Glomerular visceral epithelial cell (primary cell): ENCODE results near the gene AK8.
"Not testable (repeated sequence)": the region's sequence is repeated elsewhere in the genome, so short reads cannot be mapped to it uniquely, and the experiment has no call there.

Experiments used
- DNase-seq: peaks from one replicate; pipeline ENCODE4 v3.0.0-alpha.2; 2016; ENCODE audit errors: extremely low spot score

The AK8 gene

DNA sequence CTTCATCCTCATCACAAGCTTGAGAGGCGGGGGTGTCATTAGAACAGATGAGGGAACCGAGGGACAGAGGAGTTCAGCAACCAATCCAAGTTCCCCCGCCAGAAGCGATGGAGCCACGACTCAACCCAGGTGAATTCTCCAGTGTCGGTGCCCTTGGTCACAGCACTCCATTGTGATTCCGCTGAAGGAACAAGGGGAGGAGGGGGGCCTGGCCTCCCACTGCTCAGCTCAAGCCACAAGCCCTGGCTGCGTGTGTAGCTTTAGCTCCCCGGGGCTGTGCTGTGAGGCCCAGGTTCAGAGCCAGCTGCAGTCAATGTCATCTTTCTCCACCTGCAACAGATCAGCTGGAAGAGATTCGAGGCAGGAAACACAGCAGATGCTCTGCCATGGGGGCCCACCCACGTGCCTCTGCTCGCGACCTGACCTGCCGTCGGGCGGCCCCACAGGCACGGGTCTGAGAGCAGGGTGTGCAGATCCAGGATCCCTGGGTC is 135.2 kb downstream of the AK8 start:
- DNase-seq = no peak

- DNase-seq = no peak
Observed at GRCh38 chr9:132740526-132741309, 137.4 kb downstream of the AK8 start.

GRCh38 chr9:132739710-132740310 is 138.3 kb downstream of the AK8 start:
- no peak for DNase-seq

DNA sequence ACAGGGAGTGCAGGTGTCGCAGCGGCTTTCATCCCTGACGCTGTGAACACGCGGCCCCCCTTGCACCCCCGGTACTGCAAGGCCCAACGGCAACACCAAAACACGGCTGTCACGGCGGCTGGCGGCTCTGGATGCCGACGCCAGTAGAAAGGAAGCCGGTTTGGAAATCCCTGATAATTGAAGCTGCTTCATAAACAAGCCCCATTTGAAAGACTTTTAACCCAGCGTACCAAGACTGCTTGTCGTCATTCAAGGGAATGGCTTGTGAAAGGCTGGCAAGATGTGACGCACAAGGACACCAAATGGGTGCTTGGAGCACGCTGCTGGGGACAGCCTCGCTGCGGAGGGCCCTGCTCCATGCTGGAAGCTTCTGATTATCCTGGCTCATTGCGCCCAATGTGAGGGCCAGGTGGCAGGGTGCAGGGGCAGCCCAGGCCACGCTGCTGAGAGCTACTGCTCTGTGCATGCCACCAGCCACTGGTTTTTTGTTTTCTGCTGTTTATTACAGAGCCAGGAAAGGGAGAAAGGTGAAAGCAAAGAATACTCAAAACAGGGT is 144.7 kb downstream of the AK8 start:
- DNase-seq = no peak

DNA sequence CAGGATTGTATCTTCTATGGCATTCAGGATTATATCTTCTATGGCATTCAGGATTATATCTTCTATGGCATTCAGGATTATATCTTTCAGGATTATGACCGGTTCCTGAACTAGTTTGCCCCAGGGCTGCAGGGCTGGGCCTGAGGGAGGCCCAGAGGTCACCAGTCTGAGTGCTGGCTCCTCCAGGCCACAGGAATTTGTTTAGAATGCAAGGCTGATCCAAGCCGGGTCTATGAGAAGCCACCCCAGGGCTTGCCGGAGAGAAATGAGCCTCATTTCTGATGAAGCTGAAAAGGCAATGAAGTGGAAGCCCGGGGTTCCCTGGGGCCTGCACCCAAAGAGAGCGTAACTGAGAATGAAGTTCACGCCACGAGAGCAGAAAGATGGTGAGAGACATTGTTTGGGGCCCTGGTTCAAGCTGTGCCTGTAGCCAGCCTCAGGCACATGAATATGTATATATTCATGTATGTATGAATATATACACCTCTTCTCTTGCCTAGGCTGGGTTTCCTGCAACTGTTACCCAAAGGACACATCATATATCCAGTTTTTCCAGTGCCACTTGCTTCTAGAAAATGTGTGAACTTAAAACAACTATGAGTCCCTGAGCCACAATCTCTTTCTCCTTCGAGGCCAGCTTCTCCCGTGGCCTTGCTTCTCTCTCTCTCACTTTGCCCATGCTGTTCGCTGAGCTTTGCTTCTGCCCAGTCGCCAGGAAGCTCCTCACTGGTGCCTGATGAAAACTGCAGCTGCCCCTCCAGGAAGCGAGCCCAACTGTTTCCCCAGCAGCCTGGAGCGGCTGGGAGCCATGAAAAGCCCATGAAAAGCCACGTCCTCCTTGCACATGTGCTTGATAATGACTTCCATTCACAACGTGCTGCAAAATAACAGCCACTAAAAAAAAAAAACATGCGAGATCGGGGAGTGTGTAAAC is 145.5 kb downstream of the AK8 start:
- DNase-seq = peak; percentile 21

GRCh38 chr9:132731230-132731629 is 146.9 kb downstream of the AK8 start:
- DNase-seq = no peak

DNA sequence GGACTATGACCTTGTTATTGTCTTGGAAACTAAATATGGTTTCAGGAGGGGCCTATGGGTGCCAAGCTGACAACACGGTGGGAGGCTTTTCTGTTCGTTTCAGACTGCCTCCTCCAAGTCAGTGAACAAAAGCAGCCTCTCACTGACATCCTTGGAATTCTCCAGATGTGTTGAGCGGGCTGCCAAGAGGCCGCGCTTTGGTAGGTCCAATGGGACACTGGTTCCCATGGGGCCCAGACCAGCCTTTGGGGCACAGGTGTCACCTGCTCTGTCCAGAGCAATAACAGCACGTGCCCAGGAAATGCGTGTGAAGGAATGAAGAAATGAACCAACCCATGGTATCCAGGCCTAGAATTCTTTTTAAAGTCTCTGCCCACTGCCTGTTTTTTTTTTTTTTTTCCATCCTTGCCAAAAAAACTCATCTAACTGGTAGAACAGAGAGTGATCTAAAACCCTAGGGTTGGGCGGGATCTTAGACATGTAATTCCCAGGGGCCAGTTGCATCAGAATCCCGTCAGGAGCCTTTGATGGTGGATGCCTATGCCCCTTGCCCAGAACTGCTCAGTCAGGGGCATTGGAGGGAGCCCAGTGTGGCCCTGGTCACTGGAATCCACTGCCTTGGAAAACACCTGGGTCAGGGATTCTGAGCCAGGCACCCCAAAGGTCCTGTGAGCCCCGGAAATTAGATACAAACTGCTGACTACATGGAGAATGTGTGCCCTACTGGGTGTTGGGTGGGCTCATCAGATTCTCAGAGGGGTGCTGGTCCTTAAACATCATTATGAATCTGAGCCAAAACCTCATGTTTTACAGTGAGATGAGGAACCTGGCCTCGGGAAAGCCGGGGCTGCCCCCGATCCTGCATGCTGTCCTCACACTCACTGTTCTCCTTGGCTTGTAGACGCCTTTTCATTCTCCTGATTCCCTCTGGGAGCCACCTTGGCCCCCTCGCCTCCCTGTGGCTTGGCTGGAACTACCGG is 147.7 kb downstream of the AK8 start:
- no peak for DNase-seq

GRCh38 chr9:132729235-132729890 is 148.7 kb downstream of the AK8 start:
- DNase-seq = no peak

DNA sequence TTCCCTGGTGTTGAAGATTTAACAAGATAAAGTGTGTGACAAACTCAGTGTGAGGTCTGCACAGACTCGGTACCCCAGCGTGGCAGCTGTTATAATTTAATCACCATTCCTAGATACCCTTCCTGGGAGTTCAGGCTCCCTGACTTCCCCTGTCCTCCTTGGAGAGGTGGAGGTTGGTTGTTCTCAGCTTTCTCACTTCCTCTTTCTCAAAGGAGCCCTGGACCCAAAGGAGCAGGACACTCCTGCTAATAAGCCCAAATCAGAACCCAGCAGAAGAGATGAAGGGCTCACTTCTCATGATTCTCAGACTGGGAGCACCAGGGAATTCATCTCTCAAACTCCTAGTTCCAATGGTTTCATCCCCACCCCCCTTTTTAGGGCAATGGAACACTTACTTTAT is 149.6 kb downstream of the AK8 start:
- DNase-seq = no peak

DNA sequence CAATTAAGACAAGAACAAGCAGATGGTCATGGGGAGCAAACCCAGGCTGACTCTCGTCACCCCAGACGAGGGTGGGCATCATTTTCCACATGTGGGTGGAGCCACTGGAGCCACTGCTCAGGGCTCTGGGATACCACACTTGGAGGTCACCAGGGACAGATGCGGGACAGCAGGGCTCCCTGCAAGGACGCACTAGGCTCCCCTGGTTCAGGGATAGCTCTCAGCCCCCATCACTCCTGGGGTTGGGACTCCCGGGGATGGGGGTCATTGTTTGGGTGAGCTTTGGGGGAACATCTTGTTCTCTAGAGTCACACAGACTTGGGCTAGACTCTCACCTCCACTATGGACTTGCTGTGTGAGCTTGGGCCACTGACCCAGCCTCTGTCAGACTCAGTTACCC is 150.0 kb downstream of the AK8 start:
- no peak for DNase-seq

GRCh38 chr9:132726576-132727130 is 151.4 kb downstream of the AK8 start:
- DNase-seq = no peak

DNA sequence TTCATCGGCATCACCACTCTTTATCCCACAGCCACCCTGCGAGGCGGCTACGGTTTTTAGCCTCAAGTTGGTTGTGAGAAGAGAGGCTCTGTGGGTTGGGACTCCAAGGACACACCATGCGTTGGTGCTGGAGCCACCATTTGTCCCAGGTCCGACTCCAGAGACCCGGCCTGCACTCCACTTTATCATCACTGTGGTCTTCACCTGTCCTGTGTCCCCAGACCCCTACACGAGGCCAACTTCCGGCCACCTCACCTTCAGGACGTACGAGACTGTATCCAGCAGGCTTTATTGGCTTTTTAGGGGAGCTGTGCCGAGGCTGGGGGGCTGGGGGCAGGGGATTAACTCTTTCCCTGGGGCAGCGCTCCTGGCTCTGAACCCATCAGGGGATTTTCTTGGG is 152.8 kb downstream of the AK8 start:
- DNase-seq = no peak

DNA sequence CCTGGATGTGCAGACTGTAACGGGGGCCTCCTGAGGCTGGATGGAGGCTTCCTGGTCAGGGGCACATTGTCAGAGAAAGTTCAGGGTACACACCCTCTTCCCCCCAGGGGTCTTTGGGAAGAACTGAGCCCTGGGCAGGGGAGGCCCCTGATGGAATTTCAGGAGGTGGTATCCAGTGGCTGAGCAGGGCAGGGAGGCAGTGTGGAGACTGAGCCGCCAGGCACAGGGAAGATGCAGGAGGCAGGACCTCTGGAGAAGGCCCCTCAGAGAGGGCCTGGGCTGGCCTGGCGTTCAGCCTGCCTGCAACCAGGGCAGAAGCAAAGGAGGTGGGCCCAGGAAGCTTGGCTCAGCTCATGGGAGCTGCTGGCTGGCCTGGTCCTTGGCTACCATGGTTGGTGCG is 154.3 kb downstream of the AK8 start:
- no peak for DNase-seq

DNA sequence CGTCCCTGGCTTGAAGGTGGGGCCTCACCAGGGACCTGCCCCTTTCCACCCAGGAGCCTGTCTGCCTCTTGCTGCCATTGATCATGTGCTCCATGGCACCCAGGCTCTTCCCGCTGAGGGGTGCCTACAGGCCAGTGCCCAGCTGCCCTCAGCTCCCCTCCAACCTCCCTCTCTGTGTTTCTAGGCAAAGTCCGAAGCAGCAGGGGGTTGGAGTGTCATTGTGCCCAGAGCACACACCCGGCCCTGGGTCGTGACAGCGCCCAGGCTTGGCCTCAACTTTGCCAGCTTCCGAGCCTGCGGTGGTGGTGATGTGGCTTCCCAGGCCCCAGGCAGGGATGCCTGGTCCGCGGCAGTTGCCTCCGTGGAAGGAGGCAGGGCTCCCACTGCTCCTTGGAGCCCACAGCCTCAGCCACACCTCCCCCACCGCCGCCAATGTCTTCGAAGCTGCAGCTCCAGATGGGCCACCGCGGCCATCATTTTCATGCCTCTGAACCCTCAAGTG is 155.5 kb downstream of the AK8 start:
- DNase-seq = no peak

GRCh38 chr9:132721661-132722060 is 156.4 kb downstream of the AK8 start:
- DNase-seq = no peak

DNA sequence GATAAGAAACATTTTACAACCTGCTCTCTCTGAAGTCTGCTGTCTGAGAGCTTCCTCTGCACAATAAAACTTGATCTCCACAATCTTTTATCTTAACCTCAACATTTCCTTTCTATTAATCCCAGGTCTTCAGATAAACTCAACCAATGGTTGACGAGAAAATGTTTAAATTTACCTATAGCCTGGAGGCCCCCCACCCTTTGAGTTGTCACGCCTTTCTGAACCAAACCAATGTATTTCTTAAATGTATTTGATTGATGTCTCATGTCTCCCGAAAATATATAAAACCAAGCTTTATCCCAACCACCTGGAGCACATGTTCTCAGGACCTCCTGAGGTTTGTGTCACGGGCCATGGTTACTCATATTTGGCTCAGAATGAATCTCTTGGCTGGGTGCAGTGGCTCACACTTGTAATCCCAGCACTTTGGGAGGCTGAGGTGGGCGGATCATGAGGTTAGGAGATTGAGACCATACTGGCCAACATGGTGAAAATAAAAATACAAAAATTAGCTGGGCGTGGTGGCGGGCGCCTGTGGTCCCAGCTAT is 159.6 kb downstream of the AK8 start:
- DNase-seq = not testable (repeated sequence)

- DNase-seq = no peak
Observed at GRCh38 chr9:132717326-132717945, 160.6 kb downstream of the AK8 start.

- no peak for DNase-seq
Observed at GRCh38 chr9:132716007-132716406, 162.1 kb downstream of the AK8 start.

- no peak for DNase-seq
Observed at GRCh38 chr9:132712753-132713152, 165.3 kb downstream of the AK8 start.
